ENCODE data around the gene SLFN11. TPM values are rescaled to one million over a fixed set of nuclear protein-coding genes. Genes with fewer than 3 reads are reported as not detected.
A peak's percentile ranks its signal among the peaks of the same experiment; 100 is the strongest.
"Not testable (repeated sequence)": the region's sequence is repeated elsewhere in the genome, so short reads cannot be mapped to it uniquely, and the experiment has no call there.

SLFN11 gene
- total RNA-seq, 4 donors from 2014 or later, result 3.6 to 73.4 (median 5.6) TPM

- Histone ChIP-seq H3K27me3 (no peaks in the 10 kb centered on the region), H3K4me1 (peaks cover 0 to 9% (median 0%) of the 10 kb centered on the region in 4 donors), H3K36me3 (no peaks in the 10 kb centered on the region), H3K27ac (peak overlapping the region in 1 of 4 donors; percentile 77), H3K9me3 (no peaks in the 10 kb centered on the region), H3K4me3 (no peak overlapping the region)
- no peak for TF ChIP-seq POLR2A (IDR thresholded peaks at IDR 0.05)
- TF ChIP-seq CTCF (IDR thresholded peaks at IDR 0.05), result no peak
- no peak for DNase-seq
Observed at GRCh38 chr17:35312346-35312745, 61.1 kb downstream of the SLFN11 start.

GRCh38 chr17:35309345-35309744, 64.1 kb downstream of the SLFN11 start:
- not testable (repeated sequence) for H3K4me1 ChIP-seq, H3K4me3 ChIP-seq, H3K27me3 ChIP-seq, H3K9me3 ChIP-seq, H3K36me3 ChIP-seq, DNase-seq, H3K27ac ChIP-seq

Small RNA genes lying within 50 kb of the gene (small RNA-seq; reads per million reads assigned to genes)
- 0 reads per million in 2 donors for gene AC060766.3
- 0 reads per million in 2 donors for gene AC060766.5

Other genes starting within 250 kb of the SLFN11 start
- gene NLE1, start 231.3 kb downstream of the SLFN11 start, total RNA-seq, result 10 to 100 TPM in 1 of 4 donors, 1 to 10 TPM in 3; 5.1 to 11.7 (median 8.3) TPM
- gene UNC45B, start 225.8 kb downstream of the SLFN11 start, total RNA-seq, result not detected
- not detected for gene SLC35G3, start 179.2 kb downstream of the SLFN11 start, total RNA-seq
- gene SLFN5, start 130.5 kb downstream of the SLFN11 start, total RNA-seq, result 10 to 100 TPM in 2 of 4 donors, 1 to 10 TPM in 2; 6.8 to 35.5 (median 11.4) TPM
- 10 to 100 TPM in 1 of 4 donors, 1 to 10 TPM in 3; 4.7 to 33.8 (median 7.5) TPM for gene SLFN12, start 58.9 kb upstream of the SLFN11 start, total RNA-seq
- gene SLFN13, start 75.1 kb upstream of the SLFN11 start, total RNA-seq, result 10 to 100 TPM in 1 of 4 donors, 1 to 10 TPM in 3; 2.8 to 24.8 (median 4.2) TPM
- gene SLFN12L, start 164.1 kb upstream of the SLFN11 start, total RNA-seq, result 10 to 100 TPM in 1 of 4 donors, 1 to 10 TPM in 3; 5.3 to 17.3 (median 5.6) TPM
- not detected for gene SLFN14, start 187.2 kb upstream of the SLFN11 start, total RNA-seq
- 1 to 10 TPM; 2.5 to 7.9 (median 4.5) TPM for gene PEX12, start 204.9 kb upstream of the SLFN11 start, total RNA-seq
- gene AP2B1, start 213.7 kb upstream of the SLFN11 start, total RNA-seq, result 10 to 100 TPM; 46.2 to 75.3 (median 66.6) TPM

Data from Peyer's patch (tissue), 4 donors.